Neuronal stem cell (in vitro differentiated cells): Measurements from ENCODE around the gene ATP11C.

ENCODE experiments used
- DNase-seq: peaks from one replicate; pipeline ENCODE4 v3.0.0-alpha.2; 2013; ENCODE audit warnings: low spot score
- H2AFZ ChIP-seq: one replicate; pipeline ENCODE4 v1.6.1; 2013; ENCODE audit warnings: mild to moderate bottlenecking, low read length, inconsistent platforms
- H2AK5ac ChIP-seq: 2 replicates; pipeline ENCODE4 v1.6.1; 2013; ENCODE audit warnings: low read depth, mild to moderate bottlenecking, inconsistent platforms, low read length, moderate library complexity, mixed read lengths
- H2BK120ac ChIP-seq: 2 replicates; pipeline ENCODE4 v1.6.1; 2013; ENCODE audit warnings: low read depth, mild to moderate bottlenecking, inconsistent platforms, low read length, moderate library complexity, mixed read lengths
- H2BK12ac ChIP-seq: one replicate; pipeline ENCODE4 v1.6.1; 2013; ENCODE audit warnings: low read length, inconsistent platforms
- H2BK15ac ChIP-seq: 2 replicates; pipeline ENCODE4 v1.6.1; 2013; ENCODE audit warnings: mild to moderate bottlenecking, low read length, inconsistent platforms, mixed read lengths
- H2BK5ac ChIP-seq: one replicate; pipeline ENCODE4 v1.6.1; 2013; ENCODE audit warnings: inconsistent platforms, mild to moderate bottlenecking, low read length, moderate library complexity
- H3K14ac ChIP-seq: one replicate; pipeline ENCODE4 v1.6.1; 2013; ENCODE audit warnings: low read length, inconsistent platforms
- H3K18ac ChIP-seq: 2 replicates; pipeline ENCODE4 v1.6.1; 2013; ENCODE audit warnings: low read length, inconsistent platforms
- H3K23ac ChIP-seq: 2 replicates; pipeline ENCODE4 v1.6.1; 2013; ENCODE audit warnings: low read depth, mild to moderate bottlenecking, mixed read lengths, low read length, inconsistent platforms; ENCODE audit not compliant: poor library complexity
- H3K27ac ChIP-seq: replicated peaks from 3 replicates; pipeline ENCODE4 v1.5.1; 2013; ENCODE audit warnings: low read length, inconsistent platforms
- H3K27me3 ChIP-seq, 3 experiments: 2 replicates each; pipeline ENCODE4 v1.6.1; 2013; ENCODE audit warnings: low read length in 3 of 3, mild to moderate bottlenecking in 2 of 3, inconsistent platforms in 1 of 3, low read depth in 1 of 3, mixed read lengths in 1 of 3, moderate library complexity in 1 of 3; ENCODE audit not compliant: control insufficient read depth in 3 of 3, insufficient read depth in 3 of 3
- H3K36me3 ChIP-seq, 2 donors: replicated peaks in 1 of 2; 2 replicates each; pipeline ENCODE4 v1.6.1; 2013; ENCODE audit warnings: low read length in 2 of 2; ENCODE audit not compliant: control insufficient read depth in 2 of 2, insufficient read depth in 2 of 2
- H3K4ac ChIP-seq: 2 replicates; pipeline ENCODE4 v1.6.1; 2013; ENCODE audit warnings: inconsistent platforms, mild to moderate bottlenecking, low read length, moderate library complexity
- H3K4me1 ChIP-seq, 2 donors: 1 replicate in 1 of 2; 2 replicates in 1 of 2; pipeline ENCODE4 v1.6.1; 2013; ENCODE audit warnings: low read length in 2 of 2, low read depth in 1 of 2; ENCODE audit not compliant: control insufficient read depth in 2 of 2, insufficient read depth in 1 of 2
- H3K4me2 ChIP-seq: one replicate; pipeline ENCODE4 v1.6.1; 2013; ENCODE audit warnings: mild to moderate bottlenecking, low read length, inconsistent platforms; ENCODE audit not compliant: insufficient read depth, poor library complexity, severe bottlenecking
- H3K4me3 ChIP-seq, 2 donors: 2 replicates each; pipeline ENCODE4 v1.5.1; 2013; ENCODE audit warnings: low read length in 2 of 2, mild to moderate bottlenecking in 2 of 2, inconsistent platforms in 1 of 2, moderate library complexity in 1 of 2
- H3K79me1 ChIP-seq: one replicate; pipeline ENCODE4 v1.6.1; 2013; ENCODE audit warnings: low read depth, mild to moderate bottlenecking, inconsistent platforms, low read length, moderate library complexity
- H3K9ac ChIP-seq: one replicate; pipeline ENCODE4 v1.6.1; 2013; ENCODE audit warnings: mild to moderate bottlenecking, low read depth, low read length, inconsistent platforms; ENCODE audit not compliant: poor library complexity
- H3K9me3 ChIP-seq, 2 donors: replicated peaks in 1 of 2; 2 replicates each; pipeline versions ENCODE3 to v1.6.1; 2013; ENCODE audit warnings: low read length in 2 of 2, mild to moderate bottlenecking in 2 of 2, inconsistent platforms in 1 of 2, low read depth in 1 of 2, mixed read lengths in 1 of 2, moderate library complexity in 1 of 2; ENCODE audit not compliant: control insufficient read depth in 2 of 2, insufficient read depth in 1 of 2
- H4K8ac ChIP-seq: one replicate; pipeline ENCODE4 v1.6.1; 2013; ENCODE audit warnings: low read depth, mild to moderate bottlenecking, inconsistent platforms, low read length, moderate library complexity
- H4K91ac ChIP-seq: one replicate; pipeline ENCODE4 v1.6.1; 2013; ENCODE audit warnings: low read length, low read depth, mild to moderate bottlenecking, inconsistent platforms; ENCODE audit not compliant: poor library complexity
- WGBS, 2 donors: extraction: QIAGEN DNeasy Blood & Tissue Kit; methylation state at CpG; one replicate each; pipeline ENCODE4 v1.1.7; 2013; ENCODE audit warnings: missing lambda C conversion rate in 2 of 2, mixed read lengths in 1 of 2; ENCODE audit not compliant: insufficient read length in 2 of 2, insufficient replicate concordance in 1 of 2; ENCODE audit errors: extremely low coverage in 2 of 2; 5-methylcytosine and 5-hydroxymethylcytosine counted together

Gene ATP11C

DNA sequence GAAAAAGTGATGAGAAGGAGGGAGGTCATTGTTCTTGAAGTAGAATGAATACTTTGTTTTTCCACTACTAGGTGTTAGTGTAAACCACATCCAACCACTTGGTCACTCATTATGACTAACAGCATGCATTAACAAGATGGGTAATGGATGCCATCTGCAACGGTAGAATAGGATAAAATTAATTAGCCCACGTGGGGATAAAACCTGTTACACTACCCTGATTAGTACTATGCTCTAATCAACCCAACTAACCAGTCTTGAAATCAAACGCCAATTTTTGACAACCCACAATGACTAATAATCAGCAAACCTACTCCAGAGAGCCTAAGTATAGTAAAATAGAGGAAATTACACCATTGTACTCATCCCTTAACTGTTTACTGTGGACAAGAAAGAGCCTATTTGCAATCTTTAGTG lies 131.4 kb downstream of the ATP11C start:
- Histone ChIP-seq H2BK5ac (no peak overlapping the region), H3K27ac (no peak overlapping the region), H4K91ac (no peak overlapping the region), H2BK12ac (no peak overlapping the region), H3K36me3 (peaks cover 0 to 19% of the 10 kb centered on the region in 2 donors), H2AFZ (no peak overlapping the region), H3K14ac (no peak overlapping the region), H4K8ac (no peak overlapping the region), H3K18ac (no peak overlapping the region), H3K23ac (no peak overlapping the region), H3K4me2 (no peak overlapping the region), H3K4ac (no peak overlapping the region), H2BK15ac (no peak overlapping the region), H3K9me3 (no peaks in the 10 kb centered on the region), H3K4me3 (no peak overlapping the region), H3K4me1 (no peaks in the 10 kb centered on the region), H3K9ac (no peak overlapping the region), H2AK5ac (no peak overlapping the region), H3K79me1 (no peaks in the 10 kb centered on the region), H3K27me3 (no peaks in the 10 kb centered on the region), H2BK120ac (no peak overlapping the region)
- no peak for DNase-seq
- WGBS, 2 donors: no CpG with 5 or more reads among the region's 3 CpGs

DNA sequence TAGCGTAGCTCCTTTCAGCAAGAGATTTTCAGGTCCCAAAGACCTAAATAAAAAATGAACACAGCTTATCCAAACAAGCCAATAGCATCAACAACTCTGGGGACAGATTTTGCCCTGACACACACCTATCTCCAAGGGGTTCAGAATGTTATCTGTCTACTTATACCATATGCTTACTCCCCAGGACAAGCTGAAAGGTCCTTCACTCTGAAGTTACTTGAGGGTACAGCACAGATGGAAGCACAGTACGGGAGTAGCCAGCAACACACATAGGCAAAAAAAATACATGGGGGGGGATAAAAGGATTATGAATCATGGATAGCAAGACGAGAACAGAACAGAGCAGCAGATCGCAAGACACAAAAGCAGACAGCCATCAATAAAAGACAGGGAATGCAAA lies 134.2 kb downstream of the ATP11C start:
- no peak overlapping the region for H3K4me2 ChIP-seq
- no peak overlapping the region for H2AFZ ChIP-seq
- no peak overlapping the region for H3K27ac ChIP-seq
- H3K14ac ChIP-seq: no peak overlapping the region
- peaks cover 0 to 22% of the 10 kb centered on the region in 2 donors for H3K36me3 ChIP-seq
- DNase-seq: no peak
- no CpG with 5 or more reads among the region's 4 CpGs for WGBS, 2 donors
- no peak overlapping the region for H3K18ac ChIP-seq
- H4K8ac ChIP-seq: no peak overlapping the region
- H3K9me3 ChIP-seq: no peaks in the 10 kb centered on the region
- no peak overlapping the region for H3K4ac ChIP-seq
- H3K4me1 ChIP-seq: no peaks in the 10 kb centered on the region
- no peak overlapping the region for H2BK5ac ChIP-seq
- no peak overlapping the region for H4K91ac ChIP-seq
- H2BK15ac ChIP-seq: no peak overlapping the region
- no peak overlapping the region for H2BK120ac ChIP-seq
- no peaks in the 10 kb centered on the region for H3K27me3 ChIP-seq
- no peak overlapping the region for H2BK12ac ChIP-seq
- H3K4me3 ChIP-seq: no peak overlapping the region
- no peak overlapping the region for H2AK5ac ChIP-seq
- no peak overlapping the region for H3K23ac ChIP-seq
- no peak overlapping the region for H3K9ac ChIP-seq
- H3K79me1 ChIP-seq: no peaks in the 10 kb centered on the region

DNA sequence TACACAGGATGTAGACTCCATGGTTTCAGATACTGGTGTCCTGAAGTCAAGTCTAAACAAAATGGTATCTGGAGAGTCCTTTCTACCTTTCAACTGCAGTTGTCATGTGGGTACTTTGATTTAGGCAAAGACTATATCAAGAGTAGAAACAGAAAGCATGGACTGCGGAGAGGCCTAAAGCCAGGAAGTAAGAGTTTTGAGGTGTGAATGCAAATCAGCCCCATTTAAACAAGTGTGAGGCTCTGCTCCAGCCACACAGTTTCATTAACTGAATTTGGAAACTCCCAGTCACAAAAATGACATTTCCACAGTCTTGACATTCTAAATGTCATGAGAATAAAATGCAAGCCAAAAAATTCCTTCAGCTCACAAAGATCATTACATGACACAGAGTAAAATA lies 137.7 kb downstream of the ATP11C start:
- Histone ChIP-seq H2BK5ac (no peak overlapping the region), H3K4me3 (no peak overlapping the region), H3K4ac (no peak overlapping the region), H2AK5ac (no peak overlapping the region), H3K9ac (no peak overlapping the region), H3K79me1 (no peaks in the 10 kb centered on the region), H2BK15ac (no peak overlapping the region), H3K14ac (no peak overlapping the region), H3K4me2 (no peak overlapping the region), H3K36me3 (peaks cover 0 to 8% of the 10 kb centered on the region in 2 donors), H2BK120ac (no peak overlapping the region), H3K27me3 (no peaks in the 10 kb centered on the region), H2AFZ (no peak overlapping the region), H3K9me3 (no peaks in the 10 kb centered on the region), H4K8ac (no peak overlapping the region), H3K27ac (no peak overlapping the region), H3K18ac (no peak overlapping the region), H3K23ac (no peak overlapping the region), H4K91ac (no peak overlapping the region), H2BK12ac (no peak overlapping the region), H3K4me1 (no peaks in the 10 kb centered on the region)
- no CpG with 5 or more reads among the region's 1 CpG for WGBS, 2 donors
- DNase-seq: no peak

DNA sequence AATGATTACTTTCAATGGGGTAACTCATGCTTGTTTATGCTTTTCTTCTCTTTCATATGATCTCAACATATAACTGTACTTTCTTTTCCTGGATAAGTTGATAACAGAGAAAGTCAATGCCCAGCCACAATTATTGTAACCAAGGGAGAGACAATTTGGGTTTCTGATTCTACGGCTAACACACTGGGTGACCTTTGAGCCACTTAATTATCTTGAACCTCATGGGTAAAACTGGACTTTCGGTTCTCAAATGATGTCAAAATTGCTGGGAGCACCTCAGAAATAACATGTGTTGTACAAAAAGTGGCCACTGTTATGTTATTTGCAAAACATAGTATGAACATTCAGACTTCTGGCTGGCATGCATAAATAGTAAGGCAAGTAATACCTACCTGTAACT lies 145.3 kb downstream of the ATP11C start:
- H2AK5ac ChIP-seq: no peak overlapping the region
- no peaks in the 10 kb centered on the region for H3K9me3 ChIP-seq
- no peak overlapping the region for H3K9ac ChIP-seq
- no peak overlapping the region for H3K23ac ChIP-seq
- H3K27ac ChIP-seq: no peak overlapping the region
- H2BK120ac ChIP-seq: no peak overlapping the region
- H2AFZ ChIP-seq: no peak overlapping the region
- no peak overlapping the region for H3K14ac ChIP-seq
- no CpG with 5 or more reads among the region's 2 CpGs for WGBS, 2 donors
- H2BK15ac ChIP-seq: no peak overlapping the region
- H3K4me3 ChIP-seq: no peak overlapping the region
- no peaks in the 10 kb centered on the region for H3K79me1 ChIP-seq
- H3K4me2 ChIP-seq: no peak overlapping the region
- H3K27me3 ChIP-seq: no peaks in the 10 kb centered on the region
- no peak overlapping the region for H2BK5ac ChIP-seq
- peaks cover 0 to 22% of the 10 kb centered on the region in 2 donors for H3K36me3 ChIP-seq
- no peak overlapping the region for H3K18ac ChIP-seq
- H3K4me1 ChIP-seq: no peaks in the 10 kb centered on the region
- H4K8ac ChIP-seq: no peak overlapping the region
- no peak for DNase-seq
- no peak overlapping the region for H2BK12ac ChIP-seq
- H3K4ac ChIP-seq: no peak overlapping the region
- H4K91ac ChIP-seq: no peak overlapping the region
